ENCODE results near the gene NAGLU.

GRCh38 chr17:42563543-42563942 lies 27.5 kb downstream of the NAGLU start:
- TF ChIP-seq, protein P1, sequence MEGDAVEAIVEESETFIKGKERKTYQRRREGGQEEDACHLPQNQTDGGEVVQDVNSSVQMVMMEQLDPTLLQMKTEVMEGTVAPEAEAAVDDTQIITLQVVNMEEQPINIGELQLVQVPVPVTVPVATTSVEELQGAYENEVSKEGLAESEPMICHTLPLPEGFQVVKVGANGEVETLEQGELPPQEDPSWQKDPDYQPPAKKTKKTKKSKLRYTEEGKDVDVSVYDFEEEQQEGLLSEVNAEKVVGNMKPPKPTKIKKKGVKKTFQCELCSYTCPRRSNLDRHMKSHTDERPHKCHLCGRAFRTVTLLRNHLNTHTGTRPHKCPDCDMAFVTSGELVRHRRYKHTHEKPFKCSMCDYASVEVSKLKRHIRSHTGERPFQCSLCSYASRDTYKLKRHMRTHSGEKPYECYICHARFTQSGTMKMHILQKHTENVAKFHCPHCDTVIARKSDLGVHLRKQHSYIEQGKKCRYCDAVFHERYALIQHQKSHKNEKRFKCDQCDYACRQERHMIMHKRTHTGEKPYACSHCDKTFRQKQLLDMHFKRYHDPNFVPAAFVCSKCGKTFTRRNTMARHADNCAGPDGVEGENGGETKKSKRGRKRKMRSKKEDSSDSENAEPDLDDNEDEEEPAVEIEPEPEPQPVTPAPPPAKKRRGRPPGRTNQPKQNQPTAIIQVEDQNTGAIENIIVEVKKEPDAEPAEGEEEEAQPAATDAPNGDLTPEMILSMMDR (IDR thresholded peaks at IDR 0.05): no peak
- TF ChIP-seq POLR2AphosphoS5 (IDR thresholded peaks at IDR 0.05; ENCODE audit: low read depth, low read length) (no peak), REST (IDR thresholded peaks at IDR 0.05; ENCODE audit: low read depth, low read length) (no peak), NRF1 (IDR thresholded peaks at IDR 0.05; ENCODE audit: low read depth, low read length) (no peak), CHD2 (IDR thresholded peaks at IDR 0.05; ENCODE audit: low read length, partially characterized antibody) (no peak), EP300 (IDR thresholded peaks at IDR 0.05; ENCODE audit: borderline replicate concordance in 1 of 2, low read depth in 1 of 2, low read length in 1 of 2) (no peak), SIN3A (IDR thresholded peaks at IDR 0.05; ENCODE audit: borderline replicate concordance, low read depth, low read length) (no peak), JUND (IDR thresholded peaks at IDR 0.05) (no peak), YY1 (IDR thresholded peaks at IDR 0.05; ENCODE audit: low read depth) (no peak), MXI1 (IDR thresholded peaks at IDR 0.05; ENCODE audit: low read depth, low read length) (no peak), RFX5 (IDR thresholded peaks at IDR 0.05; ENCODE audit: low read length) (no peak), TAF1 (IDR thresholded peaks at IDR 0.05; ENCODE audit: borderline replicate concordance, low read depth, low read length) (no peak)
- TF ChIP-seq, protein P2, sequence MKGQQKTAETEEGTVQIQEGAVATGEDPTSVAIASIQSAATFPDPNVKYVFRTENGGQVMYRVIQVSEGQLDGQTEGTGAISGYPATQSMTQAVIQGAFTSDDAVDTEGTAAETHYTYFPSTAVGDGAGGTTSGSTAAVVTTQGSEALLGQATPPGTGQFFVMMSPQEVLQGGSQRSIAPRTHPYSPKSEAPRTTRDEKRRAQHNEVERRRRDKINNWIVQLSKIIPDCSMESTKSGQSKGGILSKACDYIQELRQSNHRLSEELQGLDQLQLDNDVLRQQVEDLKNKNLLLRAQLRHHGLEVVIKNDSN (IDR thresholded peaks at IDR 0.05; ENCODE audit: borderline replicate concordance, low read depth): no peak
